ENCODE measurements around the gene ARHGEF9. TPM values are rescaled to one million over a fixed set of nuclear protein-coding genes. Genes with fewer than 3 reads are reported as not detected.

Gene ARHGEF9
- total and polyA plus RNA-seq, 12 donors, result 8.6 to 63.2 (median 45.4) TPM

- intact Hi-C loops (cut with DNase I), result loop anchor here in 1 of 10 donors (5.0 kb wide), 1 partner anchor 335 kb away; the partner anchor contains the start of gene SPIN4
- peak in 3 of 8 donors; percentile 45 to 65 (median 46) for ATAC-seq
- DNase-seq, result no peak
- peak in 8 of 9 donors; percentile 23 to 77 (median 52) for TF ChIP-seq CTCF (IDR thresholded peaks at IDR 0.05)
- no peaks in the 10 kb centered on the region for H3K27me3 ChIP-seq
- H3K9me3 ChIP-seq, result peaks cover 0 to 29% (median 4%) of the 10 kb centered on the region in 11 donors
- 14 to 35% methylated on average over 1 of the region's 1 CpG for WGBS, 2 donors
- H3K36me3 ChIP-seq, result peaks cover 0 to 31% (median 0%) of the 10 kb centered on the region in 9 donors
- H3K4me1 ChIP-seq, result no peaks in the 10 kb centered on the region
- no peak overlapping the region for H3K4me3 ChIP-seq
- H3K27ac ChIP-seq, result no peak overlapping the region
Observed at GRCh38 chrX:63686878-63687714, 97.9 kb downstream of the ARHGEF9 start.

GRCh38 chrX:63680423-63680822 is 104.6 kb downstream of the ARHGEF9 start:
- WGBS, 2 donors, result 72 to 81% methylated on average over 3 of the region's 3 CpGs
- peaks cover 0 to 36% (median 0%) of the 10 kb centered on the region in 9 donors for H3K36me3 ChIP-seq
- no peak for ATAC-seq
- no peaks in the 10 kb centered on the region for H3K27me3 ChIP-seq
- H3K4me3 ChIP-seq, result no peak overlapping the region
- peaks cover 0 to 2% (median 0%) of the 10 kb centered on the region in 9 donors for H3K4me1 ChIP-seq
- intact Hi-C loops (cut with DNase I), result no loop called here
- H3K9me3 ChIP-seq, result peaks cover 0 to 10% (median 0%) of the 10 kb centered on the region in 11 donors
- DNase-seq, result peak in 1 of 2 donors; percentile 8
- TF ChIP-seq CTCF (IDR thresholded peaks at IDR 0.05), result no peak
- H3K27ac ChIP-seq, result no peak overlapping the region

GRCh38 chrX:63679432-63679831 is 105.6 kb downstream of the ARHGEF9 start:
- H3K27me3 ChIP-seq, result peaks cover 0 to 4% (median 0%) of the 10 kb centered on the region in 7 donors
- TF ChIP-seq CTCF (IDR thresholded peaks at IDR 0.05), result no peak
- DNase-seq (no peak), ATAC-seq (no peak)
- intact Hi-C loops (cut with DNase I), result no loop called here
- peaks cover 0 to 46% (median 0%) of the 10 kb centered on the region in 9 donors for H3K36me3 ChIP-seq
- peaks cover 0 to 10% (median 0%) of the 10 kb centered on the region in 11 donors for H3K9me3 ChIP-seq
- no peak overlapping the region for H3K4me3 ChIP-seq
- no peak overlapping the region for H3K27ac ChIP-seq
- H3K4me1 ChIP-seq, result peaks cover 0 to 2% (median 0%) of the 10 kb centered on the region in 9 donors
- 92 to 97% methylated on average over 3 of the region's 3 CpGs for WGBS, 2 donors

DNA sequence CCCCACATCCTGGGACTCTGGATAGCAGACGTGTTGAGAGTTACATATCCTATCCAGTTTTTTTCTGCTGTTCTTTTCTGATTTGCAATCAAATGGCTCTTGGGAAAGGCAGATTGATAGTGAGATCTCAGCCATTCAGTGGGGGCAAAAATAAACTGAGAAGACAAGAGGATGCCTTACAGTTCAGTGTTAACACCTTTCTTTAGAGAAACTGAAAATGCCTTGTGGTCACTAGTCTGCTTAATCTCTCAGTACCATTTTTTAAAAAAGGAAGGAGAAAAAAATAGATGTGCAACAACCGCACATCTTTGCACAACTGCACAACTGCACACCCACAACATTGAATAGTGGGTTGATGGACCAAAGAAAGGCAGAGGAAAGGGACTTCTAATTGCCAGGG is 109.3 kb downstream of the ARHGEF9 start:
- Histone ChIP-seq H3K36me3 (peaks cover 0 to 70% (median 0%) of the 10 kb centered on the region in 9 donors), H3K9me3 (no peaks in the 10 kb centered on the region), H3K4me1 (no peaks in the 10 kb centered on the region), H3K27me3 (peaks cover 0 to 4% (median 0%) of the 10 kb centered on the region in 7 donors), H3K4me3 (no peak overlapping the region), H3K27ac (no peak overlapping the region)
- ATAC-seq (no peak), DNase-seq (no peak)
- 93 to 96% methylated on average over 2 of the region's 2 CpGs for WGBS, 2 donors
- intact Hi-C loops (cut with DNase I), result no loop called here
- TF ChIP-seq CTCF (IDR thresholded peaks at IDR 0.05), result no peak
